Measurements from ENCODE around the gene ZNF74. TPM values are rescaled to one million over a fixed set of nuclear protein-coding genes. Genes with fewer than 3 reads are reported as not detected.
"Not testable (repeated sequence)": the region's sequence is repeated elsewhere in the genome, so short reads cannot be mapped to it uniquely, and the experiment has no call there.

ZNF74 gene
- total and polyA plus RNA-seq, 5 donors from 2014 or later, result 3.4 to 5.9 (median 4.1) TPM

DNA sequence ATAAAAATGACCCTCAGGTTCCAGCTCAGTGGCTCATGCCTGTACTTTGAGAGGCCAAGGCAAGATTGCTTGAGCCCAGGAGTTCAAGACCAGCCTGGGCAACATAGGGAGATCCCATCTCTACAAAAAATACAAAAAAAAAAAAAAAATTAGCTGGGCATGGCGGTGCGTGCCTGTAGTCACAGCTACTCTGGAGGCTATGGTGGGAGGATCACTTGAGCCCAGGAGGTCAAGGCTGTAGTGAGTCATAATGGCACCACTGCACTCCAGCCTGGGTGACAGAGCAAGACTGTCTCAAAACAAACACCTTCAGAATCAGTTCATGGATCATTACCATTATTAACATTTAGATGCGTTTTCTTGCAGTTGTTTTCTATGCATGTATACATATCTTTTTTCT, 15.4 kb downstream of the ZNF74 start:
- not testable (repeated sequence) for H3K27ac Mint-ChIP-seq

DNA sequence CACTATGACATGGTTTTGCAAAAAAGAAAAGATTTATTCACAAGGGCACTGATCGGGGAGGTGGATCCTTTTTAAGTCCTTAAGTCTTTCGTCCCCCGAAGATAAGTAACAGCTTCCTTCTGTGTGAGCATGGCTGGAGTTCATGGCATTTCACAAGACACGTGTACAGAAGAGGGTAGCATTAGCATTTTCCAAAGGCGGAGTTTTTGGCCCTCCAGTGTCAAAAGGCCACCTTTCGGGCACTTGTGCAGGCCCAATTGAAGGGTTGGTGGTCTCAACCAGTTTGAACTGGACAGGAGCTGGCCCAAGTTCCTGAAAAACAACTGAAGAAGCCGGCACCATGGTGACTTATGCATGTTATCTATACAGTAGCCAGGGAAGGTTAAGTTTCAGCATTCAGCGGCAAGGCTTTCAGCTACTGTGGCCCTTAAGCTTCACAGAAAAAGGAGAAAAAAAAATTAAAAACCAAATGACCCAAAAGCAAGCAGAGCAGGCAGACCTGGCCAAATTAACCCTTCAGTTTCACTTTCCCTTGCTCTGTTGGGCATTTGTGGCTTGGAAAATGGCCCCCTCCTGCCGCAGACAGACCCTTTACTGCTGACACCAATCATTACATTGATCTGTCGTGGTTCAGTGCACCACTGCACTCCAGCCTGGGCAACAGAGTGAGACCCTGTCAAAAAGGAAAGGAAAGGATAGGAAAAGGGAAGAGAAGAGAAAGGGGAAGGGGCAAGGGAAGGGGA, 18.7 kb downstream of the ZNF74 start:
- Histone ChIP-seq H3K4me1 (ENCODE audit: control insufficient read depth, insufficient read depth, low read length, poor library complexity, severe bottlenecking) (no peaks in the 10 kb centered on the region), H3K9me3 (ENCODE audit: control insufficient read depth in 2 of 2, low read length in 2 of 2) (no peaks in the 10 kb centered on the region), H3K27ac (ENCODE audit: insufficient read depth, low read length, poor library complexity, severe bottlenecking) (no peak overlapping the region), H3K36me3 (ENCODE audit: control insufficient read depth, insufficient read depth, low read length) (no peaks in the 10 kb centered on the region), H3K4me3 (ENCODE audit: low read depth, low read length) (no peak overlapping the region), H3K27me3 (ENCODE audit: control insufficient read depth, insufficient read depth, low read length) (no peaks in the 10 kb centered on the region)
- DNase-seq (no peak), ATAC-seq (ENCODE audit: low read depth in 2 of 2) (no peak)
- Mint-ChIP-seq H3K27me3 (peaks cover 4% of the 10 kb centered on the region), H3K9me3 (no peaks in the 10 kb centered on the region), H3K4me3 (no peak overlapping the region), H3K27ac (no peak overlapping the region), H3K36me3 (no peaks in the 10 kb centered on the region), H3K4me1 (no peaks in the 10 kb centered on the region)

More for the DNA sequence above, 15.4 kb downstream of the ZNF74 start:
- not testable (repeated sequence) for H3K27me3 ChIP-seq (ENCODE audit: control insufficient read depth, insufficient read depth, low read length); H3K4me1 ChIP-seq (ENCODE audit: control insufficient read depth, insufficient read depth, low read length, poor library complexity, severe bottlenecking); DNase-seq; H3K27me3 Mint-ChIP-seq; H3K27ac ChIP-seq (ENCODE audit: insufficient read depth, low read length, poor library complexity, severe bottlenecking); H3K9me3 ChIP-seq (ENCODE audit: control insufficient read depth in 2 of 2, low read length in 2 of 2); H3K4me3 Mint-ChIP-seq; ATAC-seq (ENCODE audit: low read depth in 2 of 2); H3K9me3 Mint-ChIP-seq; H3K4me3 ChIP-seq (ENCODE audit: low read depth, low read length); H3K4me1 Mint-ChIP-seq
- H3K36me3 Mint-ChIP-seq, result peaks cover 14% of the 10 kb centered on the region
- H3K36me3 ChIP-seq (ENCODE audit: control insufficient read depth, insufficient read depth, low read length), result peaks cover 11% of the 10 kb centered on the region

DNA sequence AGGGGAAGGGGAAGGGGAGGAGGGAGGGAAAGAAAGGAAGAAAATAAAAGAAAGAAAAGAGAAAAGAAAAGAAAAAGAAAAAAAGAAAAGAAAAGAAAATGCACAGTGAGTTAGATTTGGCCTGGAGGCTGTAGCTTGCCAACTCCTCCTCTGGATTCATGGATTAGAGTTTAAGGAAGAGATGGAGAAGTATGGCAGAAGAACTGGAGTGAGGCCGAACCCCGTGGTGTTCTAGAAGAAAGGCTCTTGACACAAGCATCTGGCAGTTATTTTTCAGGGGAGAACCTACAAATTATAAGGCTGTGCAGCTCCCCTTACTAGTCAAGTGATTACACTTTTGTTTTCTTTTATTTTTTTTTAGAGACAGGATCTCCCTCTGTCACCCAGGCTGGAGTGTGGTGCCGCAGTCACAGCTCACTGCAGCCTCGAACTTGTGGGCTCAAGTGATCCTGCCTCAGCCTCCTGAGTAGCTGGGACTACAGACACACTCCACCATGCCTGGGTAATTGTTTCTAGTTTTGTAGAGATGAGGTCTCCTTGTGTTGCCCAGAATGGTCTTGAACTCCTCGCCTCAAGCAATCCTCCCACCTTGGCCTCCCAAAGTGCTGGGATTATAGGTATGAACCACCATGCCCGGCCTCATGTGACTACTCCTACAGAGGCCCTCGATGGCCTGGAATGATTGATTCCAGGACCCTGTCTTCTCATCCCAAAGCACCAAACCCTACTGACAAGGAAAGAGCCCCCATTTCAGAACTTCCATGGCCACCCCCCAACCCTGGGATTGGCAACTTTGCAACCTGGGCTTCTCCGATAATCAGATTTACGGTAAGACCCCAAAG, 19.5 kb downstream of the ZNF74 start:
- no peaks in the 10 kb centered on the region for H3K36me3 Mint-ChIP-seq
- H3K27ac Mint-ChIP-seq, result no peak overlapping the region
- peaks cover 0 to 3% (median 0%) of the 10 kb centered on the region in 4 donors for H3K4me1 Mint-ChIP-seq
- no peak for DNase-seq
- Histone ChIP-seq H3K9me3 (ENCODE audit: control insufficient read depth in 2 of 2, low read length in 2 of 2) (no peaks in the 10 kb centered on the region), H3K4me1 (ENCODE audit: control insufficient read depth, insufficient read depth, low read length, poor library complexity, severe bottlenecking) (peaks cover 6% of the 10 kb centered on the region), H3K36me3 (ENCODE audit: control insufficient read depth, insufficient read depth, low read length) (no peaks in the 10 kb centered on the region), H3K4me3 (ENCODE audit: low read depth, low read length) (no peak overlapping the region), H3K27ac (ENCODE audit: insufficient read depth, low read length, poor library complexity, severe bottlenecking) (no peak overlapping the region), H3K27me3 (ENCODE audit: control insufficient read depth, insufficient read depth, low read length) (no peaks in the 10 kb centered on the region)
- no peaks in the 10 kb centered on the region for H3K9me3 Mint-ChIP-seq
- H3K4me3 Mint-ChIP-seq, result no peak overlapping the region
- H3K27me3 Mint-ChIP-seq, result peaks cover 4% of the 10 kb centered on the region
- ATAC-seq (ENCODE audit: low read depth in 2 of 2), result no peak

DNA sequence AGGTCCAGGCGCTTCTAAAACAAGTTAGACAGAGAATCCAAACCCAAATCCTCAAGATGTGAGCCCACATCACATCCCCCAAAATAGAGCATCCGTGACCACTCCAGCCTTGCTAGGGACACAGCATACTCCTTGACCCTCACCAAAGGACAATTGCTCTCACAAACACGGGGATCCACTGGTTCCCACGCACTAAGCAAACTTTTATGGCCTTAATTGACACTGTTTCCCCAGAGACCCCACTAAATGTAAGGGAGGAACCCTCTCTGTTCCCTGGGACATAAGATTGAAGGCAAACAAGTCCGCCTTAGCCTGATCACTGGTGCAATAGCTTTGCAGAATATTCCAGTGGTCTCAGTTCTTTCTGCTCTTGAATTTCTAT, 20.1 kb downstream of the ZNF74 start:
- no peak for ATAC-seq (ENCODE audit: low read depth in 2 of 2)
- Histone ChIP-seq H3K27me3 (ENCODE audit: control insufficient read depth, insufficient read depth, low read length) (no peaks in the 10 kb centered on the region), H3K27ac (ENCODE audit: insufficient read depth, low read length, poor library complexity, severe bottlenecking) (no peak overlapping the region), H3K4me1 (ENCODE audit: control insufficient read depth, insufficient read depth, low read length, poor library complexity, severe bottlenecking) (peaks cover 6% of the 10 kb centered on the region), H3K9me3 (ENCODE audit: control insufficient read depth in 2 of 2, low read length in 2 of 2) (no peaks in the 10 kb centered on the region), H3K36me3 (ENCODE audit: control insufficient read depth, insufficient read depth, low read length) (no peaks in the 10 kb centered on the region), H3K4me3 (ENCODE audit: low read depth, low read length) (no peak overlapping the region)
- Mint-ChIP-seq H3K9me3 (no peaks in the 10 kb centered on the region), H3K27ac (no peak overlapping the region), H3K4me1 (peaks cover 0 to 4% (median 1%) of the 10 kb centered on the region in 4 donors), H3K4me3 (no peak overlapping the region), H3K27me3 (peaks cover 4% of the 10 kb centered on the region), H3K36me3 (no peaks in the 10 kb centered on the region)
- no peak for DNase-seq

DNA sequence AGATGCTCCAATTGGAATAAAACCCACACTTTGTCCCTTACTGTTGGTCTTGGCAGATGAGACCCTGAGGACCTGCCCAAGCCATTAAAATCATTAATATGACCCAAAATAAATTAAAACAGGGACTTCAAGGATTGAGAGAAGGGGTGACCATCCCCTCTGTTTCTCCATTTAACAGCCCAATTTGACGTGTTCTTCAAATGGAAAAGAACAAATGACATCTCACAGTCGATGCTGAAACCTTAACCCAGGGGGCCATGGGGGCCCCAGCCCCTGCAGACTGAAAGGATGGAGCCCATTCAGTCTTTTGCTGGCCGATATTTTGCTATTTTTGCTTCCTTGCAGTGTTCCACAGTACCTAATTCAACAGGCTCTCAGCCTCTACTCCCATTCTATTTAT, 20.5 kb downstream of the ZNF74 start:
- Histone ChIP-seq H3K4me3 (ENCODE audit: low read depth, low read length) (no peak overlapping the region), H3K9me3 (ENCODE audit: control insufficient read depth in 2 of 2, low read length in 2 of 2) (no peaks in the 10 kb centered on the region), H3K4me1 (ENCODE audit: control insufficient read depth, insufficient read depth, low read length, poor library complexity, severe bottlenecking) (peaks cover 6% of the 10 kb centered on the region), H3K27me3 (ENCODE audit: control insufficient read depth, insufficient read depth, low read length) (no peaks in the 10 kb centered on the region), H3K27ac (ENCODE audit: insufficient read depth, low read length, poor library complexity, severe bottlenecking) (no peak overlapping the region), H3K36me3 (ENCODE audit: control insufficient read depth, insufficient read depth, low read length) (no peaks in the 10 kb centered on the region)
- Mint-ChIP-seq H3K4me1 (peaks cover 0 to 4% (median 1%) of the 10 kb centered on the region in 4 donors), H3K36me3 (no peaks in the 10 kb centered on the region), H3K9me3 (no peaks in the 10 kb centered on the region), H3K27ac (no peak overlapping the region), H3K27me3 (peaks cover 4% of the 10 kb centered on the region), H3K4me3 (no peak overlapping the region)
- no peak for DNase-seq
- ATAC-seq (ENCODE audit: low read depth in 2 of 2), result no peak

DNA sequence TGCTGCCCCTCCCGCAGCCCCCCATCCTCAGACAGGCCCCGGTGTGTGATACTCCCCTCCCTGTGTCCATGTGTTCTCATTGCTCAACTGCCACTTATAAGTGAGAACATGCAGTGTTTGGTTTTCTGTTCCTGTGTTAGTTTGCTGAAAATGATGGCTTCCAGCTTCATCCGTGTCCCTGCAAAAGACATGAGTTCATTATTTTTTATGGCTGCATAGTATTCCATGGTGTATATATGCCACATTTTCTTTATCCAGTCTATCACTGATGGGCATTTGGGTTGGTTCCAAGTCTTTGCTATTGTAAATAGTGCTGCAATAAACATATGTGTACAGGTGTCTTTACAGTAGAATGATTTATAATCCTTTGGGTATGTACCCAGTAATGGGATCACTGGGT, 21.3 kb downstream of the ZNF74 start:
- H3K9me3 ChIP-seq (ENCODE audit: control insufficient read depth in 2 of 2, low read length in 2 of 2); H3K36me3 Mint-ChIP-seq; H3K4me1 Mint-ChIP-seq; H3K4me3 Mint-ChIP-seq; DNase-seq; H3K4me1 ChIP-seq (ENCODE audit: control insufficient read depth, insufficient read depth, low read length, poor library complexity, severe bottlenecking); H3K27me3 ChIP-seq (ENCODE audit: control insufficient read depth, insufficient read depth, low read length); ATAC-seq (ENCODE audit: low read depth in 2 of 2); H3K27ac ChIP-seq (ENCODE audit: insufficient read depth, low read length, poor library complexity, severe bottlenecking); H3K27me3 Mint-ChIP-seq; H3K4me3 ChIP-seq (ENCODE audit: low read depth, low read length); H3K36me3 ChIP-seq (ENCODE audit: control insufficient read depth, insufficient read depth, low read length); H3K9me3 Mint-ChIP-seq: not testable (repeated sequence)
- H3K27ac Mint-ChIP-seq, result peak overlapping the region in 1 of 3 donors; percentile 77

DNA sequence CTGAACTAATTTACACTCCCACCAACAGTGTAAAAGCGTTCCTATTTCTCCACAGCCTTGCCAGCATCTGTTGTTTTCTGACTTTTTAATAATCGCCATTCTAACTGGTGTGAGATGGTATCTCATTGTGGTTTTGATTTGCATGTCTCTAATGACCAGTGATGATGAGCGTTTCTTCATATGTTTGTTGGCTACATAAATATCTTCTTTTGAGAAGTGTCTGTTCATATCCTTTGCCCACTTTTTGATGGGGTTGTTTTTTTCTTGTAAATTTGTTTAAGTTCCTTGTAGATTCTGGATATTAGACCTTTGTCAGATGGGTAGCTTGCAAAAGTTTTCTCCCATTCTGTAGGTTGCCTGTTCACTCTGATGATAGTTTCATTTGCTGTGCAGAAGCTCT, 21.7 kb downstream of the ZNF74 start:
- H3K9me3 Mint-ChIP-seq; H3K27ac Mint-ChIP-seq; ATAC-seq (ENCODE audit: low read depth in 2 of 2); H3K36me3 Mint-ChIP-seq; H3K4me1 Mint-ChIP-seq; H3K9me3 ChIP-seq (ENCODE audit: control insufficient read depth in 2 of 2, low read length in 2 of 2); H3K4me3 Mint-ChIP-seq; H3K27me3 ChIP-seq (ENCODE audit: control insufficient read depth, insufficient read depth, low read length); H3K4me3 ChIP-seq (ENCODE audit: low read depth, low read length); H3K27me3 Mint-ChIP-seq; H3K27ac ChIP-seq (ENCODE audit: insufficient read depth, low read length, poor library complexity, severe bottlenecking); H3K4me1 ChIP-seq (ENCODE audit: control insufficient read depth, insufficient read depth, low read length, poor library complexity, severe bottlenecking); DNase-seq; H3K36me3 ChIP-seq (ENCODE audit: control insufficient read depth, insufficient read depth, low read length): not testable (repeated sequence)
